Vagina (tissue), 2 donors: Measurements from ENCODE around the gene PI4KA. TPM values are rescaled to one million over a fixed set of nuclear protein-coding genes. Genes with fewer than 3 reads are reported as not detected.
"Not testable (repeated sequence)": the region's sequence is repeated elsewhere in the genome, so short reads cannot be mapped to it uniquely, and the experiment has no call there.

Experiments used
- DNase-seq, 2 donors: peaks; one replicate each; pipeline ENCODE4 v3.0.0-alpha.2; 2017; ENCODE audit errors: extremely low spot score in 2 of 2
- H3K27ac ChIP-seq: fragments of 200-600 bp; sonication (generic); one replicate; pipeline ENCODE4 v1.5.1; 2019
- H3K27me3 ChIP-seq: fragments of 200-600 bp; sonication (generic); one replicate; pipeline ENCODE4 v1.5.1; 2019
- H3K36me3 ChIP-seq, 2 donors: fragments of 200-600 bp; sonication (generic); one replicate each; pipeline ENCODE4 v1.5.1; 2017 to 2019
- H3K4me1 ChIP-seq: fragments of 200-600 bp; sonication (generic); one replicate; pipeline ENCODE4 v1.5.1; 2019
- H3K4me3 ChIP-seq, 2 donors: fragments of 200-600 bp; sonication (generic); 1 replicate in 1 of 2; 2 replicates in 1 of 2; pipeline ENCODE4 v1.5.1; 2016 to 2019
- H3K9me3 ChIP-seq: fragments of 200-600 bp; sonication (generic); one replicate; pipeline ENCODE4 v1.5.1; 2019
- CTCF ChIP-seq, 3 experiments: fragments of 450-650 bp in 2 of 3; fragments of 200-600 bp in 1 of 3; sonication (generic) in 1 of 3; IDR thresholded peaks; one replicate each; pipeline ENCODE4 v1.5.1; 2017 to 2019; ENCODE audit warnings: antibody characterized with exemption in 3 of 3, mild to moderate bottlenecking in 2 of 3, moderate library complexity in 2 of 3
- POLR2A ChIP-seq, 2 donors: fragments of 450-650 bp; IDR thresholded peaks; one replicate each; pipeline ENCODE4 v1.6.1; 2017; ENCODE audit warnings: antibody characterized with exemption in 2 of 2, mild to moderate bottlenecking in 2 of 2, moderate library complexity in 2 of 2
- POLR2AphosphoS5 ChIP-seq, 2 donors: sonication (generic); formaldehyde crosslinking; IDR thresholded peaks; one replicate each; pipeline ENCODE4 v1.9.0; 2017; ENCODE audit warnings: antibody characterized with exemption in 2 of 2, mild to moderate bottlenecking in 2 of 2, low read depth in 1 of 2; ENCODE audit not compliant: insufficient read depth in 1 of 2
- intact Hi-C: fragments of 100-400 bp; cut with DNase I; formaldehyde crosslinking; loops from one replicate; pipeline ENCODE4 v1.15.1; 2023
- total RNA-seq: library from RNA; depleted of rRNA; stranded (reverse); fragments of >200 nt; gene quantifications from one replicate; pipeline ENCODE4 v1.2.3, GENCODE V29; 2016

Gene PI4KA
- total RNA-seq, 1 donor from 2014 or later = 135 TPM

GRCh38 chr22:20702546-20703413 lies 155.8 kb downstream of the PI4KA start:
- H3K9me3 ChIP-seq, H3K27me3 ChIP-seq, intact Hi-C loops, H3K36me3 ChIP-seq: not testable (repeated sequence)
- TF ChIP-seq POLR2A (IDR thresholded peaks at IDR 0.05) (peak in 1 of 2 donors; percentile 26), POLR2AphosphoS5 (IDR thresholded peaks at IDR 0.05; ENCODE audit: insufficient read depth in 1 of 2, low read depth in 1 of 2) (peak in 1 of 2 donors; percentile 75)
- H3K4me3 ChIP-seq = peak overlapping the region; percentile 58 to 59
- H3K27ac ChIP-seq = peak overlapping the region; percentile 72
- DNase-seq = peak in 1 of 2 donors; percentile 96
- peaks cover 11% of the 10 kb centered on the region for H3K4me1 ChIP-seq

- DNase-seq, H3K27me3 ChIP-seq, intact Hi-C loops, H3K36me3 ChIP-seq, H3K9me3 ChIP-seq: not testable (repeated sequence)
- Histone ChIP-seq H3K4me1 (peaks cover 11% of the 10 kb centered on the region), H3K27ac (peak overlapping the region; percentile 72), H3K4me3 (peak overlapping the region; percentile 58 to 59)
These were observed 156.5 kb downstream of the PI4KA start for GRCh38 chr22:20702175-20702545.

GRCh38 chr22:20701680-20702136 lies 156.9 kb downstream of the PI4KA start:
- peak overlapping the region; percentile 58 to 59 for H3K4me3 ChIP-seq
- H3K9me3 ChIP-seq, H3K36me3 ChIP-seq, DNase-seq, intact Hi-C loops, H3K27me3 ChIP-seq: not testable (repeated sequence)
- peaks cover 11% of the 10 kb centered on the region for H3K4me1 ChIP-seq
- peak overlapping the region; percentile 72 for H3K27ac ChIP-seq

- DNase-seq, H3K36me3 ChIP-seq, H3K9me3 ChIP-seq, H3K27ac ChIP-seq, H3K4me3 ChIP-seq, intact Hi-C loops, H3K27me3 ChIP-seq: not testable (repeated sequence)
- peaks cover 11% of the 10 kb centered on the region for H3K4me1 ChIP-seq
These were observed 158.3 kb downstream of the PI4KA start for GRCh38 chr22:20700347-20700746.

GRCh38 chr22:20699856-20700255 lies 158.8 kb downstream of the PI4KA start:
- H3K27me3 ChIP-seq, H3K4me3 ChIP-seq, H3K9me3 ChIP-seq, H3K27ac ChIP-seq, DNase-seq, intact Hi-C loops, H3K36me3 ChIP-seq: not testable (repeated sequence)
- peaks cover 11% of the 10 kb centered on the region for H3K4me1 ChIP-seq

GRCh38 chr22:20697481-20698113 lies 161.0 kb downstream of the PI4KA start:
- TF ChIP-seq CTCF (IDR thresholded peaks at IDR 0.05) = peak in 1 of 3 experiments; percentile 81
- peak in 1 of 2 donors; percentile 20 for DNase-seq
- intact Hi-C loops, H3K27ac ChIP-seq, H3K36me3 ChIP-seq, H3K4me1 ChIP-seq, H3K4me3 ChIP-seq, H3K9me3 ChIP-seq, H3K27me3 ChIP-seq: not testable (repeated sequence)

GRCh38 chr22:20696056-20696455 lies 162.6 kb downstream of the PI4KA start:
- H3K27me3 ChIP-seq, H3K4me3 ChIP-seq, intact Hi-C loops, DNase-seq, H3K27ac ChIP-seq, H3K4me1 ChIP-seq, H3K36me3 ChIP-seq, H3K9me3 ChIP-seq: not testable (repeated sequence)

- H3K4me1 ChIP-seq, H3K36me3 ChIP-seq, H3K4me3 ChIP-seq, intact Hi-C loops, H3K27me3 ChIP-seq, H3K9me3 ChIP-seq, DNase-seq, H3K27ac ChIP-seq: not testable (repeated sequence)
These were observed 163.4 kb downstream of the PI4KA start for GRCh38 chr22:20695205-20695604.

GRCh38 chr22:20694256-20694655 lies 164.4 kb downstream of the PI4KA start:
- DNase-seq, H3K4me3 ChIP-seq, H3K27me3 ChIP-seq, H3K4me1 ChIP-seq, H3K9me3 ChIP-seq, H3K27ac ChIP-seq, H3K36me3 ChIP-seq, intact Hi-C loops: not testable (repeated sequence)

- H3K4me3 ChIP-seq, intact Hi-C loops, H3K9me3 ChIP-seq, H3K27me3 ChIP-seq, H3K4me1 ChIP-seq, H3K27ac ChIP-seq, H3K36me3 ChIP-seq, DNase-seq: not testable (repeated sequence)
These were observed 165.7 kb downstream of the PI4KA start for GRCh38 chr22:20692926-20693325.

GRCh38 chr22:20690586-20691317 lies 167.9 kb downstream of the PI4KA start:
- DNase-seq, H3K27ac ChIP-seq, H3K36me3 ChIP-seq, H3K4me3 ChIP-seq, H3K27me3 ChIP-seq, H3K4me1 ChIP-seq, intact Hi-C loops, H3K9me3 ChIP-seq: not testable (repeated sequence)
